Peyer's patch (tissue), 4 donors: ENCODE results near the gene SYNE1.

Source experiments
- POLR2A ChIP-seq, 2 donors: fragments of 450-650 bp; IDR thresholded peaks; one replicate each; pipeline ENCODE4 v1.5.1; 2017; ENCODE audit warnings: antibody characterized with exemption in 2 of 2, mild to moderate bottlenecking in 2 of 2, moderate library complexity in 2 of 2
- TF ChIP-seq, protein P1 (sequence below), 6 experiments: fragments of 450-650 bp in 4 of 6; fragments of 200-600 bp in 2 of 6; sonication (generic) in 1 of 6; IDR thresholded peaks; one replicate each; pipeline ENCODE4 v1.5.1; 2017 to 2019; ENCODE audit warnings: antibody characterized with exemption in 6 of 6, mild to moderate bottlenecking in 3 of 6, moderate library complexity in 1 of 6

DNA sequence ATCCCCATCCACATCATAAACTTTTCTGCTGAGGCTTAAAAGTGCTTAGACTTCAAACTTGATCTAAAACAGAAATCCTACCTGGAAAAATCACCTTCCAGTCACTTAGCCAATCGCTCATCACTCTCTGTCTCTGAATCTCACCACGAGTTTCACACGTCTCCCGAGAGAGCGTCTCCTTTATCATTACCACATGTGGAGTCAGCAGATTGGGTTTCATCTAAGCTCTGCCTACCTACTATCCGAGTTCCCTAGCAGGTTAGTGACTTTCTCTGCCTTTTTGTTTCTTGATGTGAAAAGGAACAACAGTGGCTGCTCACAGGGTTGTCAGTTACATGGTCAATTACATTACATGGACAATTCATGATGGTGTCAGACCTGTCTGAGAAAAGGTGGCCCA lies 543.5 kb downstream of the SYNE1 start:
- TF ChIP-seq, protein P1, sequence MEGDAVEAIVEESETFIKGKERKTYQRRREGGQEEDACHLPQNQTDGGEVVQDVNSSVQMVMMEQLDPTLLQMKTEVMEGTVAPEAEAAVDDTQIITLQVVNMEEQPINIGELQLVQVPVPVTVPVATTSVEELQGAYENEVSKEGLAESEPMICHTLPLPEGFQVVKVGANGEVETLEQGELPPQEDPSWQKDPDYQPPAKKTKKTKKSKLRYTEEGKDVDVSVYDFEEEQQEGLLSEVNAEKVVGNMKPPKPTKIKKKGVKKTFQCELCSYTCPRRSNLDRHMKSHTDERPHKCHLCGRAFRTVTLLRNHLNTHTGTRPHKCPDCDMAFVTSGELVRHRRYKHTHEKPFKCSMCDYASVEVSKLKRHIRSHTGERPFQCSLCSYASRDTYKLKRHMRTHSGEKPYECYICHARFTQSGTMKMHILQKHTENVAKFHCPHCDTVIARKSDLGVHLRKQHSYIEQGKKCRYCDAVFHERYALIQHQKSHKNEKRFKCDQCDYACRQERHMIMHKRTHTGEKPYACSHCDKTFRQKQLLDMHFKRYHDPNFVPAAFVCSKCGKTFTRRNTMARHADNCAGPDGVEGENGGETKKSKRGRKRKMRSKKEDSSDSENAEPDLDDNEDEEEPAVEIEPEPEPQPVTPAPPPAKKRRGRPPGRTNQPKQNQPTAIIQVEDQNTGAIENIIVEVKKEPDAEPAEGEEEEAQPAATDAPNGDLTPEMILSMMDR (IDR thresholded peaks at IDR 0.05) = no peak
- TF ChIP-seq POLR2A (IDR thresholded peaks at IDR 0.05) = no peak
